ENCODE results near the gene HOXD11. TPM values are rescaled to one million over a fixed set of nuclear protein-coding genes. Genes with fewer than 3 reads are reported as not detected.
A peak's percentile ranks its signal among the peaks of the same experiment; 100 is the strongest.

HOXD11 gene
- total and polyA plus RNA-seq, 2 of the 13 experiments (the other 11 are each of a cell fraction or from before 2014, with no cell fraction given): not detected

DNA sequence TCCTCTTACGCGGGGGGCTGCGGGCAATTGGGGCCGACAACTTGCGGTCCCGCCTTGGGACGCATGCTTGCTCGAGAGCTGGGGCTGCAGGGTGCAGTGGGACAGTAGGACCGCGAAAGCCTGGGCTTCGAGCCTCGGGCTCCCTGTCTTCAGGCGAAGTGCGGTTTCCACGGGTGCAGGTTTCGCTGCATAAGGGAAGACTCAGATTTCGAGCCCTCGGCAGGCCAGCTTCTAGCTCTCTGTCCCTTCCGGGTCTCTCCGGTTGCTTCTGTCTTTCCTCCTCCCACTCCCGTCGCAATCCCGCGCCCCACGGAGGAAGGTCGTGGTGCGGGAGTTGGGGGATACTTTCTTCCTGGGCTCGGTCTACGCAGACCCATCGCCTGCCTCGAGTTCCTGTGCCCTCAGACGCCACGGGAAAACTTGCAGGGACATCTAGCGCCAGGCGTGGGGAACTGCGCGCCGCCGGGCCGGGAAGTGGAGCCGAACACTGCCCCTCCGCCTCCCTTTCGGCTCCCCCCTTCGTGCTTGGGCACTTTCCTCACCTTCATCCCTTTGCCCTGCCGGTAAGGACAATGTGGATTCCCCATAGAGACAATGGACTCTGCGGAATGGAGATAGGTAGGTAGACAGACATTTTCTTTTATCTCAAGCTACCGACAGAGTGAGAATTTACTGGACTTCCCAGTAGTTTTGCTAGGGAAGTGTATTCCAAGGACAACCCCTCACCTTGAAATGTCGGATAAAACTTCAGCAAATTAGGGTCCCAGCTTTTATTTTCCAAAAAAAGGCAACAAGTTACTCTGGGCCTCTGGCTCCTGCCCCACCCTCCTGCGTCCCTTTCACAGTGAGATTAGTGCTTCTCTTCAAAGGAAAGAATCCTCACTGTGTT is 18.8 kb upstream of the HOXD11 start (continued):
- TF ChIP-seq CAMTA2 (CRISPR knock-in tag; IDR thresholded peaks at IDR 0.05; ENCODE audit: borderline replicate concordance) (peak; percentile 51; the same call in 1 of the 2 replicates), ZNF501 (CRISPR knock-in tag; IDR thresholded peaks at IDR 0.05) (peak; percentile 79; the same call in 1 of the 2 replicates), MBNL3 (CRISPR knock-in tag; conservative IDR thresholded peaks at IDR 0.05) (no peak), MAFG (CRISPR knock-in tag; IDR thresholded peaks at IDR 0.05) (no peak), ZNF879 (CRISPR knock-in tag; IDR thresholded peaks at IDR 0.05) (peak; percentile 80; the same call in 1 of the 2 replicates), HES4 (CRISPR knock-in tag; IDR thresholded peaks at IDR 0.05; ENCODE audit: borderline replicate concordance) (peak; percentile 50; the same call in 1 of the 2 replicates), ATF7 (IDR thresholded peaks at IDR 0.05) (no peak), ATF7 (CRISPR knock-in tag; IDR thresholded peaks at IDR 0.05) (no peak), ZNF614 (CRISPR knock-in tag; IDR thresholded peaks at IDR 0.05; ENCODE audit: borderline replicate concordance) (no peak), MEIS2 (CRISPR knock-in tag; IDR thresholded peaks at IDR 0.05) (peak; percentile 63; the same call in 1 of the 2 replicates), ZNF33A (CRISPR knock-in tag; IDR thresholded peaks at IDR 0.05; ENCODE audit: borderline replicate concordance) (no peak), XBP1 (CRISPR knock-in tag; IDR thresholded peaks at IDR 0.05) (no peak), AGO1 (IDR thresholded peaks at IDR 0.05; ENCODE audit: low read depth, low read length, poor library complexity, severe bottlenecking) (no peak), THAP11 (CRISPR knock-in tag; IDR thresholded peaks at IDR 0.05) (0 out of 2 replicates have a peak, but pooled peaks have one; percentile 30), HNRNPLL (IDR thresholded peaks at IDR 0.05; ENCODE audit: low read depth, low read length, poor library complexity, severe bottlenecking) (peak; percentile 67), HNF4A (CRISPR knock-in tag; IDR thresholded peaks at IDR 0.05) (no peak), CBX2 (IDR thresholded peaks at IDR 0.05; ENCODE audit: low read depth, low read length) (no peak), CBX2 (CRISPR knock-in tag; IDR thresholded peaks at IDR 0.05; ENCODE audit: low read depth) (peak; percentile 89; the same call in 1 of the 2 replicates), KDM2A (CRISPR knock-in tag; IDR thresholded peaks at IDR 0.05; ENCODE audit: borderline replicate concordance, low read depth) (peak; percentile 88), ZNF749 (CRISPR knock-in tag; IDR thresholded peaks at IDR 0.05; ENCODE audit: borderline replicate concordance) (no peak), ZNF546 (CRISPR knock-in tag; conservative IDR thresholded peaks at IDR 0.05) (no peak), ZNF652 (CRISPR knock-in tag; IDR thresholded peaks at IDR 0.05; ENCODE audit: borderline replicate concordance, low read depth) (no peak), TOPORS (CRISPR knock-in tag; IDR thresholded peaks at IDR 0.05) (no peak)
- TF ChIP-seq, protein P1, sequence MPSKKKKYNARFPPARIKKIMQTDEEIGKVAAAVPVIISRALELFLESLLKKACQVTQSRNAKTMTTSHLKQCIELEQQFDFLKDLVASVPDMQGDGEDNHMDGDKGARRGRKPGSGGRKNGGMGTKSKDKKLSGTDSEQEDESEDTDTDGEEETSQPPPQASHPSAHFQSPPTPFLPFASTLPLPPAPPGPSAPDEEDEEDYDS (CRISPR knock-in tag; IDR thresholded peaks at IDR 0.05): no peak
- TF ChIP-seq, protein P2, sequence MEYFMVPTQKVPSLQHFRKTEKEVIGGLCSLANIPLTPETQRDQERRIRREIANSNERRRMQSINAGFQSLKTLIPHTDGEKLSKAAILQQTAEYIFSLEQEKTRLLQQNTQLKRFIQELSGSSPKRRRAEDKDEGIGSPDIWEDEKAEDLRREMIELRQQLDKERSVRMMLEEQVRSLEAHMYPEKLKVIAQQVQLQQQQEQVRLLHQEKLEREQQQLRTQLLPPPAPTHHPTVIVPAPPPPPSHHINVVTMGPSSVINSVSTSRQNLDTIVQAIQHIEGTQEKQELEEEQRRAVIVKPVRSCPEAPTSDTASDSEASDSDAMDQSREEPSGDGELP (IDR thresholded peaks at IDR 0.05; ENCODE audit: borderline replicate concordance, low read depth): no peak
- TF ChIP-seq, protein P3, sequence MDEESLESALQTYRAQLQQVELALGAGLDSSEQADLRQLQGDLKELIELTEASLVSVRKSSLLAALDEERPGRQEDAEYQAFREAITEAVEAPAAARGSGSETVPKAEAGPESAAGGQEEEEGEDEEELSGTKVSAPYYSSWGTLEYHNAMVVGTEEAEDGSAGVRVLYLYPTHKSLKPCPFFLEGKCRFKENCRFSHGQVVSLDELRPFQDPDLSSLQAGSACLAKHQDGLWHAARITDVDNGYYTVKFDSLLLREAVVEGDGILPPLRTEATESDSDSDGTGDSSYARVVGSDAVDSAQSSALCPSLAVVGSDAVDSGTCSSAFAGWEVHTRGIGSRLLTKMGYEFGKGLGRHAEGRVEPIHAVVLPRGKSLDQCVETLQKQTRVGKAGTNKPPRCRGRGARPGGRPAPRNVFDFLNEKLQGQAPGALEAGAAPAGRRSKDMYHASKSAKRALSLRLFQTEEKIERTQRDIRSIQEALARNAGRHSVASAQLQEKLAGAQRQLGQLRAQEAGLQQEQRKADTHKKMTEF (CRISPR knock-in tag; IDR thresholded peaks at IDR 0.05): peak; percentile 44; the same call in 1 of the 2 replicates
- TF ChIP-seq, protein P4, sequence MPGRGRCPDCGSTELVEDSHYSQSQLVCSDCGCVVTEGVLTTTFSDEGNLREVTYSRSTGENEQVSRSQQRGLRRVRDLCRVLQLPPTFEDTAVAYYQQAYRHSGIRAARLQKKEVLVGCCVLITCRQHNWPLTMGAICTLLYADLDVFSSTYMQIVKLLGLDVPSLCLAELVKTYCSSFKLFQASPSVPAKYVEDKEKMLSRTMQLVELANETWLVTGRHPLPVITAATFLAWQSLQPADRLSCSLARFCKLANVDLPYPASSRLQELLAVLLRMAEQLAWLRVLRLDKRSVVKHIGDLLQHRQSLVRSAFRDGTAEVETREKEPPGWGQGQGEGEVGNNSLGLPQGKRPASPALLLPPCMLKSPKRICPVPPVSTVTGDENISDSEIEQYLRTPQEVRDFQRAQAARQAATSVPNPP (CRISPR knock-in tag; IDR thresholded peaks at IDR 0.05): no peak
